ENCODE measurements around the gene CD244. TPM values are rescaled to one million over a fixed set of nuclear protein-coding genes. Genes with fewer than 3 reads are reported as not detected.
A peak's percentile ranks its signal among the peaks of the same experiment; 100 is the strongest.
"Not testable (repeated sequence)": the region's sequence is repeated elsewhere in the genome, so short reads cannot be mapped to it uniquely, and the experiment has no call there.

CD244 gene
- polyA plus RNA-seq, 1 donor from 2014 or later: 1.6 TPM

- H3K27ac Mint-ChIP-seq: no peak overlapping the region
- H3K4me3 Mint-ChIP-seq: no peak overlapping the region
- H3K36me3 Mint-ChIP-seq: peaks cover 1% of the 10 kb centered on the region
- H3K9me3 Mint-ChIP-seq: peaks cover 0 to 2% (median 0%) of the 10 kb centered on the region in 3 donors
- peaks cover 0 to 4% (median 0%) of the 10 kb centered on the region in 3 donors for H3K4me1 Mint-ChIP-seq
- no peaks in the 10 kb centered on the region for H3K27me3 Mint-ChIP-seq
These were observed 21.9 kb upstream of the CD244 start for GRCh38 chr1:160884579-160884978.

- Mint-ChIP-seq H3K4me1 (peaks cover 0 to 4% (median 0%) of the 10 kb centered on the region in 3 donors), H3K9me3 (peaks cover 0 to 2% (median 0%) of the 10 kb centered on the region in 3 donors), H3K27me3 (peaks cover 6% of the 10 kb centered on the region), H3K27ac (no peak overlapping the region), H3K36me3 (peaks cover 1% of the 10 kb centered on the region), H3K4me3 (no peak overlapping the region)
These were observed 21.2 kb upstream of the CD244 start for GRCh38 chr1:160883581-160884513.

GRCh38 chr1:160882582-160882981 lies 19.9 kb upstream of the CD244 start:
- Mint-ChIP-seq H3K27ac (no peak overlapping the region), H3K27me3 (peaks cover 9% of the 10 kb centered on the region), H3K4me3 (no peak overlapping the region), H3K36me3 (peaks cover 1% of the 10 kb centered on the region), H3K9me3 (peaks cover 0 to 2% (median 0%) of the 10 kb centered on the region in 3 donors), H3K4me1 (peaks cover 0 to 4% (median 1%) of the 10 kb centered on the region in 3 donors)

- H3K4me1 Mint-ChIP-seq, H3K27ac Mint-ChIP-seq, H3K36me3 Mint-ChIP-seq, H3K27me3 Mint-ChIP-seq, H3K4me3 Mint-ChIP-seq, H3K9me3 Mint-ChIP-seq: not testable (repeated sequence)
These were observed 18.6 kb upstream of the CD244 start for GRCh38 chr1:160881264-160881663.

GRCh38 chr1:160880216-160880615 lies 17.5 kb upstream of the CD244 start:
- H3K36me3 Mint-ChIP-seq: peaks cover 1% of the 10 kb centered on the region
- peaks cover 10% of the 10 kb centered on the region for H3K27me3 Mint-ChIP-seq
- H3K27ac Mint-ChIP-seq: no peak overlapping the region
- H3K4me3 Mint-ChIP-seq: no peak overlapping the region
- peaks cover 6 to 8% (median 7%) of the 10 kb centered on the region in 3 donors for H3K4me1 Mint-ChIP-seq
- no peaks in the 10 kb centered on the region for H3K9me3 Mint-ChIP-seq

- Mint-ChIP-seq H3K36me3 (peaks cover 1% of the 10 kb centered on the region), H3K4me1 (peaks cover 6 to 8% (median 7%) of the 10 kb centered on the region in 3 donors), H3K9me3 (no peaks in the 10 kb centered on the region), H3K27me3 (peaks cover 18% of the 10 kb centered on the region), H3K4me3 (no peak overlapping the region), H3K27ac (peak overlapping the region in 1 of 3 donors; percentile 36)
These were observed 16.4 kb upstream of the CD244 start for GRCh38 chr1:160879056-160879455.

- H3K4me3 Mint-ChIP-seq: peak overlapping the region in 1 of 4 donors; percentile 29
- peaks cover 0 to 2% (median 2%) of the 10 kb centered on the region in 3 donors for H3K9me3 Mint-ChIP-seq
- H3K4me1 Mint-ChIP-seq: peaks cover 6 to 8% (median 7%) of the 10 kb centered on the region in 3 donors
- H3K27me3 Mint-ChIP-seq: peaks cover 18% of the 10 kb centered on the region
- no peak overlapping the region for H3K27ac Mint-ChIP-seq
- H3K36me3 Mint-ChIP-seq: peaks cover 1% of the 10 kb centered on the region
These were observed 14.5 kb upstream of the CD244 start for GRCh38 chr1:160877221-160877620.

GRCh38 chr1:160876311-160876710 lies 13.6 kb upstream of the CD244 start:
- Mint-ChIP-seq H3K4me3 (no peak overlapping the region), H3K4me1 (peaks cover 6 to 8% (median 7%) of the 10 kb centered on the region in 3 donors)

GRCh38 chr1:160875591-160875990 lies 12.9 kb upstream of the CD244 start:
- not testable (repeated sequence) for H3K27ac Mint-ChIP-seq, H3K36me3 Mint-ChIP-seq, H3K4me3 Mint-ChIP-seq, H3K4me1 Mint-ChIP-seq, H3K9me3 Mint-ChIP-seq
- peaks cover 18% of the 10 kb centered on the region for H3K27me3 Mint-ChIP-seq

More at GRCh38 chr1:160876311-160876710, 13.6 kb upstream of the CD244 start:
- no peaks in the 10 kb centered on the region for H3K36me3 Mint-ChIP-seq
- H3K27ac Mint-ChIP-seq: no peak overlapping the region
- peaks cover 18% of the 10 kb centered on the region for H3K27me3 Mint-ChIP-seq
- H3K9me3 Mint-ChIP-seq: peaks cover 0 to 2% (median 2%) of the 10 kb centered on the region in 3 donors

GRCh38 chr1:160874935-160875334 lies 12.2 kb upstream of the CD244 start:
- peaks cover 6 to 7% (median 6%) of the 10 kb centered on the region in 3 donors for H3K4me1 Mint-ChIP-seq
- no peak overlapping the region for H3K4me3 Mint-ChIP-seq
- peaks cover 0 to 2% (median 2%) of the 10 kb centered on the region in 3 donors for H3K9me3 Mint-ChIP-seq
- H3K27me3 Mint-ChIP-seq: peaks cover 18% of the 10 kb centered on the region
- H3K36me3 Mint-ChIP-seq: no peaks in the 10 kb centered on the region
- no peak overlapping the region for H3K27ac Mint-ChIP-seq

- H3K27ac Mint-ChIP-seq: no peak overlapping the region
- H3K36me3 Mint-ChIP-seq: no peaks in the 10 kb centered on the region
- peaks cover 3 to 24% (median 10%) of the 10 kb centered on the region in 3 donors for H3K4me1 Mint-ChIP-seq
- H3K27me3 Mint-ChIP-seq: peaks cover 2% of the 10 kb centered on the region
- peaks cover 0 to 3% (median 0%) of the 10 kb centered on the region in 3 donors for H3K9me3 Mint-ChIP-seq
- H3K4me3 Mint-ChIP-seq: no peak overlapping the region
These were observed 5.5 kb upstream of the CD244 start for GRCh38 chr1:160868141-160868540.

GRCh38 chr1:160867651-160868050 lies 5.0 kb upstream of the CD244 start:
- peaks cover 3 to 24% (median 11%) of the 10 kb centered on the region in 3 donors for H3K4me1 Mint-ChIP-seq
- not testable (repeated sequence) for H3K27me3 Mint-ChIP-seq, H3K36me3 Mint-ChIP-seq, H3K27ac Mint-ChIP-seq, H3K9me3 Mint-ChIP-seq
- peak overlapping the region in 1 of 4 donors; percentile 71 for H3K4me3 Mint-ChIP-seq

- Mint-ChIP-seq H3K27ac (peak overlapping the region in 1 of 3 donors; percentile 5), H3K9me3 (peaks cover 0 to 2% (median 0%) of the 10 kb centered on the region in 3 donors), H3K4me3 (no peak overlapping the region), H3K36me3 (no peaks in the 10 kb centered on the region), H3K4me1 (peaks cover 3 to 24% (median 11%) of the 10 kb centered on the region in 3 donors), H3K27me3 (peaks cover 2% of the 10 kb centered on the region)
These were observed 4.1 kb upstream of the CD244 start for GRCh38 chr1:160866695-160867260.

- peaks cover 3 to 24% (median 11%) of the 10 kb centered on the region in 3 donors for H3K4me1 Mint-ChIP-seq
- peak overlapping the region in 1 of 3 donors; percentile 5 for H3K27ac Mint-ChIP-seq
- no peak overlapping the region for H3K4me3 Mint-ChIP-seq
- peaks cover 2% of the 10 kb centered on the region for H3K27me3 Mint-ChIP-seq
- H3K9me3 Mint-ChIP-seq: peaks cover 0 to 2% (median 0%) of the 10 kb centered on the region in 3 donors
- no peaks in the 10 kb centered on the region for H3K36me3 Mint-ChIP-seq
These were observed 3.5 kb upstream of the CD244 start for GRCh38 chr1:160866001-160866694.

GRCh38 chr1:160865337-160865736 lies 2.6 kb upstream of the CD244 start:
- Mint-ChIP-seq H3K4me1 (peaks cover 3 to 25% (median 11%) of the 10 kb centered on the region in 3 donors), H3K9me3 (peaks cover 0 to 2% (median 0%) of the 10 kb centered on the region in 3 donors), H3K4me3 (no peak overlapping the region), H3K27ac (no peak overlapping the region), H3K27me3 (peaks cover 5% of the 10 kb centered on the region), H3K36me3 (no peaks in the 10 kb centered on the region)
